Aorta (tissue), 5 donors: ENCODE results near the gene DROSHA. TPM values are rescaled to one million over a fixed set of nuclear protein-coding genes. Genes with fewer than 3 reads are reported as not detected.

Experiments
- ATAC-seq: fragments of 200-7000 bp; cut with Tn5 transposase; one replicate; pipeline ENCODE4 v1.9.1; 2022; ENCODE audit warnings: moderate library complexity; ENCODE audit not compliant: low FRiP score
- DNase-seq, 2 donors: peaks; one replicate each; pipeline ENCODE4 v3.0.0-alpha.2; 2020
- H3K27ac ChIP-seq, 2 donors: one replicate each; pipeline ENCODE4 v1.5.1; 2013; ENCODE audit warnings: low read length in 2 of 2, mild to moderate bottlenecking in 2 of 2, moderate library complexity in 2 of 2, control low read depth in 1 of 2, inconsistent platforms in 1 of 2, low read depth in 1 of 2
- H3K27me3 ChIP-seq, 2 donors: one replicate each; pipeline ENCODE4 v1.6.1; 2013; ENCODE audit warnings: control low read depth in 1 of 2, low read length in 1 of 2, mild to moderate bottlenecking in 1 of 2, moderate library complexity in 1 of 2; ENCODE audit not compliant: insufficient read depth in 2 of 2, control insufficient read depth in 1 of 2
- H3K36me3 ChIP-seq, 2 donors: one replicate each; pipeline ENCODE4 v1.6.1; 2013; ENCODE audit warnings: control low read depth in 1 of 2, low read length in 1 of 2, mild to moderate bottlenecking in 1 of 2; ENCODE audit not compliant: insufficient read depth in 2 of 2, control insufficient read depth in 1 of 2
- H3K4me1 ChIP-seq, 2 donors: one replicate each; pipeline ENCODE4 v1.6.1; 2013; ENCODE audit warnings: low read length in 2 of 2, control low read depth in 1 of 2, mild to moderate bottlenecking in 1 of 2, moderate library complexity in 1 of 2; ENCODE audit not compliant: insufficient read depth in 2 of 2, control insufficient read depth in 1 of 2
- H3K4me3 ChIP-seq, 2 donors: one replicate each; pipeline ENCODE4 v1.5.1; 2013; ENCODE audit warnings: low read length in 2 of 2, control low read depth in 1 of 2, mild to moderate bottlenecking in 1 of 2
- H3K9me3 ChIP-seq: one replicate; pipeline ENCODE4 v1.6.1; 2013; ENCODE audit warnings: mild to moderate bottlenecking, low read length; ENCODE audit not compliant: control insufficient read depth
- WGBS, 2 donors: extraction: QIAGEN DNeasy Blood & Tissue Kit; methylation state at CpG; one replicate each; pipeline ENCODE4 v1.1.7; 2013; 5-methylcytosine and 5-hydroxymethylcytosine counted together
- intact Hi-C, 2 donors: fragments of 100-400 bp; cut with DNase I; formaldehyde crosslinking; loops; one replicate each; pipeline versions ENCODE4 v1.14.2 to v1.15.0; 2022
- long read RNA-seq, 2 donors: library from polyadenylated mRNA; unstranded; transcript quantifications; one replicate each; pipeline ENCODE4 v2.0.0, GENCODE V29; 2020 to 2021
- polyA plus RNA-seq, 2 donors: library from polyadenylated mRNA; stranded (reverse); fragments of 200-250 nt; gene quantifications; one replicate each; pipeline ENCODE4 v1.2.3, GENCODE V29; 2013
- total RNA-seq, 2 donors: library from RNA; stranded (reverse); fragmentation: NEBNext Ultra II Directional; extraction: Animal tissue kit (Norgen Biotek cat#: 25700); gene quantifications; one replicate each; pipeline ENCODE4 v1.2.1, GENCODE V29; 2021
- donor health status: healthy with polysubstance abuse.
- donor health status: Bipolar disorder and iron deficiency.
- donor health status: DM: no; HTN: no; CAD: no.
- donor health status: DM: no; HTN: no; CAD: no.
- donor health status: DM: yes; HTN: yes; CAD: no.

Gene DROSHA, protein sequence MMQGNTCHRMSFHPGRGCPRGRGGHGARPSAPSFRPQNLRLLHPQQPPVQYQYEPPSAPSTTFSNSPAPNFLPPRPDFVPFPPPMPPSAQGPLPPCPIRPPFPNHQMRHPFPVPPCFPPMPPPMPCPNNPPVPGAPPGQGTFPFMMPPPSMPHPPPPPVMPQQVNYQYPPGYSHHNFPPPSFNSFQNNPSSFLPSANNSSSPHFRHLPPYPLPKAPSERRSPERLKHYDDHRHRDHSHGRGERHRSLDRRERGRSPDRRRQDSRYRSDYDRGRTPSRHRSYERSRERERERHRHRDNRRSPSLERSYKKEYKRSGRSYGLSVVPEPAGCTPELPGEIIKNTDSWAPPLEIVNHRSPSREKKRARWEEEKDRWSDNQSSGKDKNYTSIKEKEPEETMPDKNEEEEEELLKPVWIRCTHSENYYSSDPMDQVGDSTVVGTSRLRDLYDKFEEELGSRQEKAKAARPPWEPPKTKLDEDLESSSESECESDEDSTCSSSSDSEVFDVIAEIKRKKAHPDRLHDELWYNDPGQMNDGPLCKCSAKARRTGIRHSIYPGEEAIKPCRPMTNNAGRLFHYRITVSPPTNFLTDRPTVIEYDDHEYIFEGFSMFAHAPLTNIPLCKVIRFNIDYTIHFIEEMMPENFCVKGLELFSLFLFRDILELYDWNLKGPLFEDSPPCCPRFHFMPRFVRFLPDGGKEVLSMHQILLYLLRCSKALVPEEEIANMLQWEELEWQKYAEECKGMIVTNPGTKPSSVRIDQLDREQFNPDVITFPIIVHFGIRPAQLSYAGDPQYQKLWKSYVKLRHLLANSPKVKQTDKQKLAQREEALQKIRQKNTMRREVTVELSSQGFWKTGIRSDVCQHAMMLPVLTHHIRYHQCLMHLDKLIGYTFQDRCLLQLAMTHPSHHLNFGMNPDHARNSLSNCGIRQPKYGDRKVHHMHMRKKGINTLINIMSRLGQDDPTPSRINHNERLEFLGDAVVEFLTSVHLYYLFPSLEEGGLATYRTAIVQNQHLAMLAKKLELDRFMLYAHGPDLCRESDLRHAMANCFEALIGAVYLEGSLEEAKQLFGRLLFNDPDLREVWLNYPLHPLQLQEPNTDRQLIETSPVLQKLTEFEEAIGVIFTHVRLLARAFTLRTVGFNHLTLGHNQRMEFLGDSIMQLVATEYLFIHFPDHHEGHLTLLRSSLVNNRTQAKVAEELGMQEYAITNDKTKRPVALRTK (N-terminal part only)
- total RNA-seq, result 10 to 100 TPM; 42.9 to 68.2 TPM
- polyA plus RNA-seq, result 10 to 100 TPM; 14.4 to 53.0 TPM
- long read RNA-seq, donor 1, partial matches to known transcripts, result 16 of 23 reads
- long read RNA-seq, donor 1, other reads (novel, unspliced or antisense), result 6 of 23 reads
- long read RNA-seq, donor 2, partial matches to known transcripts, result 7 of 14 reads
- long read RNA-seq, donor 2, other reads (novel, unspliced or antisense), result 7 of 14 reads

DNA sequence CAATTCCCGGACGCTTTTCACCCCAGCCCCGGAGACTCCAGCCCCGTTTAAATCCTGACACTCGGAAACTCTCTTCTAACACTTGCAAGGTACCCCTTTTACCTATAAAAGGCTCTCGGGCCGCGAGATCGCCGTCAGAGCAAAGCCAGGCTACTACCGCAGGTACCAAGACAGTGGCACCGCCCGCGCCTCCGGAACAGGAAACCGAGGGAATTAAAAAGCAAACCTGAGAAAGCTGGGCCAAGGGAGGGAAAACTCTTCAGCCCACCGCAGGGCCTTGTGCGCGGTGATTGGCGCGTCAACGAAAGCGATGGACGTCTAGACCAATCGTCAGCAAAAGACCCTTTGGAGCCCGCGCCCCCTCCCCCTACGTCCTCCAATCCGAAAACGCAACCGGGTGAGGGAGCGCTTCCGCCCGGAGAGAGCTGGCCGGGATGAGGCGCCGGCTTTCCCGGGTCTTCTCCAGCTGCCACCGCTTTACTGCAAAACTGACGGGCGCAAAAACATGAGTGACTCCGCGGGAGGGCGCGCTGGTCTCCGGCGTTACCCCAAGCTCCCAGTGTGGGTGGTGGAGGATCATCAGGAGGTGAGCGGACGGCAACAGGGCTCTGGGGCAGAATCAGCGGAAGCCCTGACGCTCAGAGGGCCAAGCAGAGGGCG is at the start of gene DROSHA, which contains the start of gene C5orf22:
TSS of gene DROSHA (minus strand) at position 206 of the 660 bp plus-strand sequence. CDS start 3,034 bp downstream, outside the sequence.
TSS of gene C5orf22 (plus strand) at position 414 of the 660 bp plus-strand sequence. CDS start at position 506, 92 bp downstream.
- WGBS, 2 donors, result 0% methylated on average over 52 of the region's 52 CpGs
- H3K4me1 ChIP-seq, result peaks cover 0 to 5% of the 10 kb centered on the region in 2 donors
- peak within 1 kb of the TSS; percentile 86 to 92 for H3K4me3 ChIP-seq
- no peaks in the 10 kb centered on the region for H3K9me3 ChIP-seq
- DNase-seq, result peak; percentile 97
- H3K27me3 ChIP-seq, result no peaks in the 10 kb centered on the region
- H3K27ac ChIP-seq, result peak within 1 kb of the TSS in 1 of 2 donors; percentile 28
- peaks cover 2 to 5% of the 10 kb centered on the region in 2 donors for H3K36me3 ChIP-seq
- ATAC-seq, result peak; percentile 99
- intact Hi-C loops, result no loop called here

DNA sequence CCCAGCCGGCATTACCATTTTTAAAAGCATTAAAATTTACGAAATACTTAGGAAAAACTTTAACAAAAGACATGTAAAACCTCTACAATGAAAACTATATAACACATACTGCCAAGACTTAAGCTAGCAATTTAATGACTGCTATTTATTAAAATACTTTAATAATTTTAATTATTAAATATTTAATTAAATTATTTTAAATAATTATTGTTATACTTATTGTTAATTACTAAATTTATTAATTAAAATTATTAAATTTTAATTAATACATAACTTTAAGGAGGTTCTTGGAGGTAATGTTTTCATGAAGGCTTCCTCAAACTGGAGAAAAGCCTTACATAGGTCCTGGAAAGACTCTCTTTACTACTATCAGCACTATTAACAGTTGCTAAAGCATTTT is 47.7 kb upstream of the DROSHA start:
- DNase-seq, result no peak
- intact Hi-C loops, result no loop called here
- WGBS, 2 donors, result 91 to 95% methylated on average over 2 of the region's 2 CpGs

DNA sequence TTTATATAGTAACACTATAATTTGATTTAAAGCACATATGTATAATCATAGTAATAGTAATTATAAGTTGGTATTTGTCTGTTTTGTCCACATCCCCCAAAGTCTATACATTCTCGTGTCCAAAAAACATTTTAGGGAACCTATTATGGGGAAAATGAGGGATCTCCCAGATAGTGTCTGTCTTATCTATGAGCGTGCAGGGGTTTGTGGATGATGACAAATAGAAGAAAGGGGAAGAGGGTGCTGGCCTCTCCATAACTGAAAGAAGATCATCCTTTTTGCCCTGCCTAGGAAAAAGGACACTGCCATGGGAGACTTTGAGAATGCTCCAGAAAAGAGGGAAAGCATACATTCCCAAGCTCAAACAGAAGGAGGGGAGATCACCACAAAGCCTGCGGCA is 45.5 kb upstream of the DROSHA start:
- DNase-seq (no peak), ATAC-seq (no peak)
- H3K4me3 ChIP-seq, result no peak overlapping the region
- WGBS, 2 donors, result 76 to 83% methylated on average over 3 of the region's 3 CpGs
- H3K4me1 ChIP-seq, result no peaks in the 10 kb centered on the region
- intact Hi-C loops, result no loop called here
- H3K9me3 ChIP-seq, result no peaks in the 10 kb centered on the region
- H3K27ac ChIP-seq, result no peak overlapping the region
- H3K27me3 ChIP-seq, result no peaks in the 10 kb centered on the region
- no peaks in the 10 kb centered on the region for H3K36me3 ChIP-seq

More for the DNA sequence above, 47.7 kb upstream of the DROSHA start:
- Histone ChIP-seq H3K9me3 (no peaks in the 10 kb centered on the region), H3K27me3 (no peaks in the 10 kb centered on the region), H3K4me3 (no peak overlapping the region), H3K4me1 (no peaks in the 10 kb centered on the region), H3K27ac (no peak overlapping the region), H3K36me3 (no peaks in the 10 kb centered on the region)
- no peak for ATAC-seq

DNA sequence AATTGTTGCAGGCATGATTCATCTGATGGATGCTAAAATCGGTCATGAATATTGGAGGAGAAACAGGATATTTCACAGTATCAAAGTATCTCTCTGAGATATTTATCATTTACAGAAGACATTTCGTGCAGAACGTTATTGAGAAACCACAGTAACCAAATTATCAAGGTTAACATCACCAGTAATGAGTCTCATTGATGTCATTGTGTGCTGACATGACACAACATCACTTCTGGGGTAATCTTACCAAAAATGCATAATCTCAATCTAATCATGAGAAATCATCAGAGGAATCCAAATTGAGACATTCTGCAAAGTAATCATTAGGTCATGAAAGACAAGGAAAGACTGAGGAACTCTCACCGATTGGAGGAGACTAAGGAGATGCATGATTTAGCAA is 42.9 kb upstream of the DROSHA start:
- Histone ChIP-seq H3K27ac (no peak overlapping the region), H3K27me3 (no peaks in the 10 kb centered on the region), H3K4me1 (no peaks in the 10 kb centered on the region), H3K9me3 (no peaks in the 10 kb centered on the region), H3K36me3 (no peaks in the 10 kb centered on the region), H3K4me3 (no peak overlapping the region)
- ATAC-seq (no peak), DNase-seq (no peak)
- intact Hi-C loops, result no loop called here
- 82 to 90% methylated on average over 4 of the region's 4 CpGs for WGBS, 2 donors

DNA sequence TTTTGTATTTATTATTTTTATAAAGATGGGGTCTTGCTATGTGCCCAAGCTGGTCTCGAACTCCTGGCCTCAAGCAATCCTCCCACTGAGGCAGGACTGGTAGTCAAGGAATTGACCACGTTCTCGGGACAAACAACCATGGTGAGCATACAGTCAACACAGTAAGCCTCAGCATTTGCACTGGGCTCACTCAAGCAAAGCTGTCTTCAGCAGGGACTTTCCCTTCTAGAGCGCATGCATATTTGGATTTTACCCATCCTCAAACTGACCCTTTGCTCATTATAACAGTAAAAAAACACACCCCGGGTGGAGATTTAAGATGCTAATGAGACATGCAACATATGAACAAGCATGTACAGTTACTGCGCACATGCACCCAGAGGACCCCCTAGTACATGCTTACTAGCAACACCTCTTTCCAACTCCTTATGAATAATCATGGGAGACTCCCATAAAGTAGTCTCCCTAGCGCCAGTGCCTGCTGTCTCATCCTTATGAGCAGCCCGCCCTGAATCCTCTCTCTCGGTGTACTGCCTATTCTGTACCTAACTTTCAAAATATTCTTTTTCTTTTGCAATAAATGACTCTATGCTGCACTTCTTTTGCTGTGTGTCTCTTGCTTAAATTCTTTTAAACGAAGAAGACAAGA is 41.7 kb upstream of the DROSHA start:
- WGBS, 2 donors, result 92 to 93% methylated on average over 10 of the region's 10 CpGs
- ATAC-seq, result no peak

DNA sequence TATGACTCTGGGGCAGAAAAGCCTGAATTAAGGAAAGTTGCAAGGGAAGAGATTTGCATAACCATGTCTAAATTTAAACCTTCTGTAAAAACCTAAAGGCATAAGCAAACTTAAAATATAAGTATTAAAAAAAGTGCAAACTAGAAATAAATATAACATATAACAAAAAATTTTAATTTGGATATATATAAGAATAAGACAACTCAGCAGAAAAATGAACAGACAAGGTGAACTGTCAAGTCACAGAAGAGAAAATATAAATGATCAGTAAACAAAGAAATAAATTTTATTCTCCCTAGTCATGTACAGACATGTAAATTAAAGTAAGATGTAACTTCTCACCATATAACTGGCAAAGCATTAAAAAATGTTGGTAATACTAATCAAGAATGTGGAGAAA is 37.2 kb upstream of the DROSHA start:
- H3K27me3 ChIP-seq, result no peaks in the 10 kb centered on the region
- H3K27ac ChIP-seq, result no peak overlapping the region
- DNase-seq (no peak), ATAC-seq (no peak)
- H3K4me3 ChIP-seq, result no peak overlapping the region
- no peaks in the 10 kb centered on the region for H3K4me1 ChIP-seq
- intact Hi-C loops, result no loop called here
- no peaks in the 10 kb centered on the region for H3K36me3 ChIP-seq
- H3K9me3 ChIP-seq, result no peaks in the 10 kb centered on the region

More for the DNA sequence above, 41.7 kb upstream of the DROSHA start:
- no peaks in the 10 kb centered on the region for H3K36me3 ChIP-seq
- no peak overlapping the region for H3K4me3 ChIP-seq
- no peak overlapping the region for H3K27ac ChIP-seq
- H3K27me3 ChIP-seq, result no peaks in the 10 kb centered on the region
- DNase-seq, result no peak
- intact Hi-C loops, result no loop called here
- no peaks in the 10 kb centered on the region for H3K9me3 ChIP-seq
- H3K4me1 ChIP-seq, result no peaks in the 10 kb centered on the region

DNA sequence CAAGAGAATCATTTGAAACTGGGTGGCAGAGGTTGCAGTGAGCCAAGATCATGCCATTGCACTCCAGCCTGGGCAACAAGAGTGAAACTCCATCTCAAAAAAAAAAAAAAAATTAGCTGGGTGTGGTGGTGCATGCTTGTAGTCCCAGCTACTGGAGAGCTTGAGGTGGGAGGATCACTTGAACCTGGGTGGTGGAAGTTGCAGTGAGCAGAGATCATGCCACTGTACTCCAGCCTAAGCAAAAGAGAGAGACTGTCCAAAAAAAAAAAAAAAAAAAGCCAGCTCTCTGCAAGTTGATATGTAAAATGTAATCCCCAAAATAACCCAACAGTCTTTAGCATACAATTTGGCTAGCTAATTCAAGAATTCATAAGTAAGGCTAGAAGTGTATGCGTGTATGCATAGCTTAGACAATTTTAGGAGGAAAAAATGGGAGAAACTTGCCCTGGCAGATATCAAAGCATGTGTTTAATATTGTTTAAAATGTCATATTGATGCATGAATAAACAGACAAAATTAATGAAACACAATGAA is 36.5 kb upstream of the DROSHA start:
- 94 to 98% methylated on average over 1 of the region's 1 CpG for WGBS, 2 donors
- Histone ChIP-seq H3K36me3 (no peaks in the 10 kb centered on the region), H3K27me3 (no peaks in the 10 kb centered on the region), H3K27ac (no peak overlapping the region), H3K4me1 (no peaks in the 10 kb centered on the region), H3K4me3 (no peak overlapping the region), H3K9me3 (no peaks in the 10 kb centered on the region)
- DNase-seq (no peak), ATAC-seq (no peak)
- intact Hi-C loops, result no loop called here
